Transverse colon (tissue), 4 donors: Measurements from ENCODE around the gene SNX30. TPM values are rescaled to one million over a fixed set of nuclear protein-coding genes. Genes with fewer than 3 reads are reported as not detected.

Experiments
- DNase-seq: peaks from one replicate; pipeline ENCODE4 v3.0.0-alpha.2; 2019
- H3K27ac ChIP-seq, 4 donors: fragments of 200-600 bp; sonication (generic); 2 replicates each; pipeline ENCODE4 v1.5.1; 2016 to 2018; ENCODE audit warnings: inconsistent platforms in 4 of 4
- H3K27me3 ChIP-seq: fragments of 200-600 bp; sonication (generic); 2 replicates; pipeline ENCODE4 v1.5.1; 2017; ENCODE audit warnings: inconsistent platforms
- H3K36me3 ChIP-seq, 4 donors: fragments of 200-600 bp; sonication (generic); 2 replicates each; pipeline ENCODE4 v1.5.1; 2017 to 2019; ENCODE audit warnings: inconsistent platforms in 4 of 4
- H3K4me1 ChIP-seq, 4 donors: fragments of 200-600 bp; sonication (generic); 2 replicates each; pipeline ENCODE4 v1.5.1; 2017 to 2020; ENCODE audit warnings: inconsistent platforms in 4 of 4
- H3K4me3 ChIP-seq, 4 donors: fragments of 200-600 bp; sonication (generic); 1 replicate in 1 of 4; 2 replicates in 3 of 4; pipeline versions ENCODE4 v1.5.1 to v1.6.1; 2017 to 2019; ENCODE audit warnings: inconsistent platforms in 4 of 4
- H3K9me3 ChIP-seq, 2 donors: fragments of 200-600 bp; sonication (generic); 2 replicates each; pipeline ENCODE4 v1.5.1; 2017 to 2019; ENCODE audit warnings: inconsistent platforms in 2 of 2
- CTCF ChIP-seq, 5 experiments: fragments of 200-600 bp in 3 of 5; fragments of 450-650 bp in 2 of 5; sonication (generic) in 3 of 5; IDR thresholded peaks; 1 replicate in 2 of 5; 2 replicates in 3 of 5; pipeline ENCODE4 v1.5.1; 2016 to 2017; ENCODE audit warnings: antibody characterized with exemption in 5 of 5, inconsistent platforms in 3 of 5, mild to moderate bottlenecking in 2 of 5, moderate library complexity in 1 of 5
- EP300 ChIP-seq: sonication (generic); formaldehyde crosslinking; IDR thresholded peaks from one replicate; pipeline ENCODE4 v1.6.1; 2017; ENCODE audit warnings: antibody characterized with exemption, low read depth
- POLR2A ChIP-seq: fragments of 450-650 bp; IDR thresholded peaks from one replicate; pipeline ENCODE4 v1.6.1; 2016; ENCODE audit warnings: antibody characterized with exemption, mild to moderate bottlenecking, moderate library complexity
- POLR2AphosphoS5 ChIP-seq, 3 donors: sonication (generic); formaldehyde crosslinking; IDR thresholded peaks; one replicate each; pipeline ENCODE4 v1.6.1; 2016; ENCODE audit warnings: antibody characterized with exemption in 3 of 3
- WGBS, 2 donors: methylation state at CpG; one replicate each; pipeline ENCODE4 v1.1.5; 2018; ENCODE audit warnings: low coverage in 1 of 2; 5-methylcytosine and 5-hydroxymethylcytosine counted together
- in situ Hi-C, 4 donors: fragments of 200-750 bp; cut with MboI; loops; one replicate each; pipeline versions ENCODE4 v1.15.0 to v1.15.1; 2017; ENCODE audit warnings: low sequenced_read_pairs in 3 of 4, low pct_ligation_motif_present in 1 of 4, low pct_unique_long_range_greater_than_20kb in 1 of 4
- intact Hi-C: fragments of 100-400 bp; cut with DNase I; formaldehyde crosslinking; loops from one replicate; pipeline ENCODE4 v1.15.1; 2023; ENCODE audit warnings: low total_unique reads
- total RNA-seq, 4 donors: library from RNA; depleted of rRNA; stranded (reverse); fragments of >200 nt; gene quantifications; one replicate each; pipeline ENCODE4 v1.1.0, GENCODE V29; 2016

Gene SNX30
- total RNA-seq, 4 donors from 2014 or later: 15.7 to 46.4 (median 45.7) TPM

GRCh38 chr9:112864403-112864802 is 113.8 kb downstream of the SNX30 start:
- intact Hi-C loops (no loop called here), in situ Hi-C loops (no loop called here)
- Histone ChIP-seq H3K27me3 (no peaks in the 10 kb centered on the region), H3K4me3 (no peak overlapping the region), H3K9me3 (no peaks in the 10 kb centered on the region), H3K27ac (no peak overlapping the region), H3K36me3 (peaks cover 0 to 4% (median 0%) of the 10 kb centered on the region in 4 donors), H3K4me1 (peaks cover 0 to 10% (median 0%) of the 10 kb centered on the region in 4 donors)
- DNase-seq: no peak
- TF ChIP-seq POLR2A (no peak), CTCF (IDR thresholded peaks at IDR 0.05) (no peak), EP300 (no peak), POLR2AphosphoS5 (IDR thresholded peaks at IDR 0.05) (no peak)
- WGBS, 2 donors: 64 to 100% methylated on average over 1 to 3 of the region's 3 CpGs

- Histone ChIP-seq H3K9me3 (no peaks in the 10 kb centered on the region), H3K4me1 (peaks cover 0 to 10% (median 0%) of the 10 kb centered on the region in 4 donors), H3K36me3 (peaks cover 0 to 5% (median 0%) of the 10 kb centered on the region in 4 donors), H3K27me3 (no peaks in the 10 kb centered on the region), H3K27ac (no peak overlapping the region), H3K4me3 (no peak overlapping the region)
- DNase-seq: no peak
- TF ChIP-seq CTCF (IDR thresholded peaks at IDR 0.05): no peak
- TF ChIP-seq POLR2AphosphoS5 (IDR thresholded peaks at IDR 0.05): no peak
- in situ Hi-C loops: no loop called here
- 91 to 100% methylated on average over 2 to 7 of the region's 7 CpGs for WGBS, 2 donors
- intact Hi-C loops: no loop called here
Observed at GRCh38 chr9:112864982-112865381, 114.4 kb downstream of the SNX30 start.

GRCh38 chr9:112866662-112867274 is 116.2 kb downstream of the SNX30 start:
- no peak for TF ChIP-seq POLR2AphosphoS5 (IDR thresholded peaks at IDR 0.05)
- TF ChIP-seq POLR2A: no peak
- TF ChIP-seq CTCF (IDR thresholded peaks at IDR 0.05): no peak
- no peak for TF ChIP-seq EP300
- 83 to 93% methylated on average over 1 of the region's 1 CpG for WGBS, 2 donors
- intact Hi-C loops (no loop called here), in situ Hi-C loops (no loop called here)
- H3K4me1 ChIP-seq: peaks cover 0 to 7% (median 0%) of the 10 kb centered on the region in 4 donors
- H3K27me3 ChIP-seq: no peaks in the 10 kb centered on the region
- peaks cover 0 to 5% (median 0%) of the 10 kb centered on the region in 4 donors for H3K36me3 ChIP-seq
- no peak overlapping the region for H3K27ac ChIP-seq
- no peak overlapping the region for H3K4me3 ChIP-seq
- DNase-seq: peak; percentile 21
- H3K9me3 ChIP-seq: no peaks in the 10 kb centered on the region

GRCh38 chr9:112867275-112867991 is 116.9 kb downstream of the SNX30 start:
- 0 to 70% methylated on average over 1 to 3 of the region's 3 CpGs for WGBS, 2 donors
- Histone ChIP-seq H3K4me1 (peaks cover 0 to 7% (median 0%) of the 10 kb centered on the region in 4 donors), H3K9me3 (no peaks in the 10 kb centered on the region), H3K27me3 (no peaks in the 10 kb centered on the region), H3K36me3 (peaks cover 0 to 5% (median 0%) of the 10 kb centered on the region in 4 donors), H3K4me3 (no peak overlapping the region), H3K27ac (peak overlapping the region; percentile 13 to 57 (median 44))
- in situ Hi-C loops: no loop called here
- no peak for TF ChIP-seq POLR2AphosphoS5 (IDR thresholded peaks at IDR 0.05)
- no peak for TF ChIP-seq CTCF (IDR thresholded peaks at IDR 0.05)
- TF ChIP-seq EP300: no peak
- TF ChIP-seq POLR2A: no peak
- intact Hi-C loops: no loop called here
- DNase-seq: peak; percentile 31
